Activated CD4-positive, alpha-beta memory T cell treated with anti-CD3 and anti-CD28 coated beads, Interleukin-2, amount 10 ng/mL, durations not matched to agents 7 days and 5 days (primary cell): ENCODE results near the gene TMIE. TPM values are rescaled to one million over a fixed set of nuclear protein-coding genes. Genes with fewer than 3 reads are reported as not detected.

ENCODE experiments used
- CTCF ChIA-PET: fragments of 350-600 bp; sonication (Branson Sonifier 250); formaldehyde crosslinking; loops from one replicate; lab custom pipeline; 2021; ENCODE audit warnings: antibody characterized with exemption, inconsistent platforms; lab: Charles Lee
- POLR2A ChIA-PET: fragments of 350-600 bp; sonication (Branson Sonifier 250); formaldehyde crosslinking; loops from one replicate; lab custom pipeline; 2021; ENCODE audit warnings: antibody characterized with exemption; lab: Charles Lee
- DNase-seq: peaks from one replicate; pipeline ENCODE4 v3.0.0-alpha.2; 2020
- H3K27ac Mint-ChIP-seq: one replicate; pipeline ENCODE4 v1.8.0; 2021; ENCODE audit warnings: mild to moderate bottlenecking, mixed read lengths
- H3K27me3 Mint-ChIP-seq: one replicate; pipeline ENCODE4 v1.8.0; 2021; ENCODE audit warnings: mixed read lengths
- H3K36me3 Mint-ChIP-seq: one replicate; pipeline ENCODE4 v1.8.0; 2021; ENCODE audit warnings: low read depth, mixed read lengths
- H3K4me1 Mint-ChIP-seq: one replicate; pipeline ENCODE4 v1.8.0; 2021; ENCODE audit warnings: mixed read lengths
- H3K4me3 Mint-ChIP-seq: one replicate; pipeline ENCODE4 v1.8.0; 2021; ENCODE audit warnings: mild to moderate bottlenecking, mixed read lengths
- H3K9me3 Mint-ChIP-seq: one replicate; pipeline ENCODE4 v1.8.0; 2021; ENCODE audit warnings: mixed read lengths
- total RNA-seq, 2 experiments: library from RNA; stranded (reverse); gene quantifications; one replicate each; pipeline ENCODE4 v1.2.3, GENCODE V29; 2021

The TMIE gene
- total RNA-seq, 2 experiments from 2014 or later: 0.20 to 0.63 TPM

DNA sequence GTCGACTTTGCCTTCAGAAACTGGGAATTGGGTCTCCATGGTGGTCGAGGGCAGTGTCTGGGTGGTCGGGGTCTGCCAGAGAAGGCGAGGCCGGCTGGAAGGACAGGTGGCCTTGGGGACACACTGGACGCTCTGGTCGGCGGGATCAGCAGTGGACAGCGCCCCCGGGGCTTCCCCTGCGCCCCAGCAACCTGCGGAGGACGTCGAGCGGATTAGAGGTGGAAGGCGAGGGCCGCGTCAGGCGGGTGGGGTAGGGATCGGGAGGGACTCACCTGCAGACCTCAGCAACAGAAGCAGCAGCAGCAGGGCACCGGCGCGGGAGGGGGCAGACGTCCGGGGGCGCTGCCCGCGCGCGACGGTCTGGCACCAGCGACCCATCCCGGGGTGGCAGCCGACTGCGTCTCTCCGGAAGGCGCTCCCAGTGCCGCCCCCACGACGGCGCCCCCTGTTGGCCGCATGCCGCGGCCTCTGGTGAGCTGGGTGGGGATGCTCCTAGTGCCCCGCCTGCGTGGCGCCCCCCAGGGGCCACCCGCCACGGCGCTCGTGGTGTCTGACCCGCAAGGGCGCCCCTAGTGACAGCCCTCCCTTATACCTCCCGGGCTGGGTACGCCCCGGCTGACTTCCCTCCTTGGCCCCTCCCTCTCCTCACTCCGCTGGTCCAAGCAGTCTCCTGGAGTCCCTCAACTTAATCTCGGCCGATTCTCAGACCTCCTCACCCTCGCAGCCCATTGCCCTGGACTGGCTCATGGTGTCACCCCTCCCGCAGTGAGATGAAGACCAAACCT is 16.4 kb downstream of the TMIE start, which contains the start of gene PRSS50:
Gene PRSS50, minus strand, starts transcription at position 423 of the 785 bp plus-strand sequence. Its CDS starts 45 bp downstream, at position 378.
- CTCF ChIA-PET: no interaction called here
- H3K9me3 Mint-ChIP-seq: peaks cover 4% of the 10 kb centered on the region
- peaks cover 10% of the 10 kb centered on the region for H3K27me3 Mint-ChIP-seq
- no peaks in the 10 kb centered on the region for H3K36me3 Mint-ChIP-seq
- peak; percentile 24 for DNase-seq
- no peak within 1 kb of the TSS for H3K4me3 Mint-ChIP-seq
- POLR2A ChIA-PET: no interaction called here
- H3K27ac Mint-ChIP-seq: no peak within 1 kb of the TSS
- no peaks in the 10 kb centered on the region for H3K4me1 Mint-ChIP-seq

DNA sequence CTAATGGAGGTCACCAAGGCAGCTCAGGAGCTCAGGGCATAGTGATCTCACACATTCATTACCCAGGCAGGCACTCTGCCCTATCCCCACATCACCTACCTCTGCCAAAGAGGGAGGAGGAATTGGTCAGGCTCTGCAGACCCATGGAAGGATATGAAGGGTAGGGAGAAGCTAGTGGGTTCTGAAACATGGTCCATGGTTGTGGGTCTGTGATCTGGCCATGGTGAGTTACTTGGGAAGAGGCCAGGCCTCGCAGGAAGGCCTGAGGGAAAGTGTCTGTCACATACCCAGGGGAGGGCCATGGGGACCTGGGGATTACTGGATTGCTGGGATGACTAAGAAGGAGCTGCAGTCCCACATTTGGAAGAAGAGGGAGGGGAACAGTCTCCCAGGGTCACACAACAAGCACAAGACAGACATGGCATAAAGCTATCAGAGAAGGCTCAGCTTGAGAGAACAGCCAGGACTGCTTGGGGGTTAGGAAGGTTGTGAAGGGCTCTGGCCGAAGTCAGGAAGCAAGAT is 17.9 kb downstream of the TMIE start:
- ChIA-PET CTCF (interaction anchor here (1.6 kb wide), 1 partner anchor 148 kb away, joined by 5 read pairs; no protein-coding TSS in a partner anchor), POLR2A (interaction anchor here (0.6 kb wide), 1 partner anchor 77 kb away, joined by 5 read pairs; no protein-coding TSS in a partner anchor)
- Mint-ChIP-seq H3K9me3 (peaks cover 4% of the 10 kb centered on the region), H3K4me3 (no peak overlapping the region), H3K36me3 (no peaks in the 10 kb centered on the region), H3K27me3 (peaks cover 10% of the 10 kb centered on the region), H3K4me1 (peaks cover 3% of the 10 kb centered on the region), H3K27ac (no peak overlapping the region)
- DNase-seq: peak; percentile 12

DNA sequence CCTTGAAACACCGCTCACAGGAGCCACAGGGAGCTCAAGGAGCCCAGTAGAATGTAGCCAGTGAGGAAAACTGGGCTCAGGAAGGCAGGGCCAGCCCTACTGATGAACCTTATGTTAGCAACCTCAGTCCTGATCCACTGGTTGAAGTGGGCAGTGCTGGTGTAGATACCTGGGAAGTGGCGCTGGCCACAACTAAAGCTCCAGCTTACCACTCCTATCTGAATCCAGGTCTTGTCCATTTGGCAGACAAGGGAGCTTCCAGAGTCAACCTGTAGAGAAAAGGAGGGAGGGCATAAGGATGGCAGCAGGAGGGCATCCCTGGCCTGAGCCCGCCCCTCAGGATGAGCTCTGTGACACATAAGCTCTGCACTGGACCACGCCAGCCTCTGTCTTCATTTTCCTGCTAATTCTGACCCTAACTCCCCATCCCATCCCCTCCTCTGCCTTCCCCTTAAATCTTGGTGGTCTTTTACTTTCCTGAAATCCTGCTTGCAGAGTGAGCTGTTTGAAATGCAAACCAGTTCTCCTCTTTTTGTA is 18.6 kb downstream of the TMIE start:
- CTCF ChIA-PET: interaction anchor here (1.6 kb wide), 3 partner anchors 11 to 147 kb away, joined by 4 to 5 read pairs (median 5); no protein-coding TSS in a partner anchor
- no peak for DNase-seq
- no peak overlapping the region for H3K4me3 Mint-ChIP-seq
- peaks cover 10% of the 10 kb centered on the region for H3K27me3 Mint-ChIP-seq
- H3K9me3 Mint-ChIP-seq: peaks cover 4% of the 10 kb centered on the region
- peaks cover 8% of the 10 kb centered on the region for H3K4me1 Mint-ChIP-seq
- no peak overlapping the region for H3K27ac Mint-ChIP-seq
- POLR2A ChIA-PET: no interaction called here
- H3K36me3 Mint-ChIP-seq: no peaks in the 10 kb centered on the region

DNA sequence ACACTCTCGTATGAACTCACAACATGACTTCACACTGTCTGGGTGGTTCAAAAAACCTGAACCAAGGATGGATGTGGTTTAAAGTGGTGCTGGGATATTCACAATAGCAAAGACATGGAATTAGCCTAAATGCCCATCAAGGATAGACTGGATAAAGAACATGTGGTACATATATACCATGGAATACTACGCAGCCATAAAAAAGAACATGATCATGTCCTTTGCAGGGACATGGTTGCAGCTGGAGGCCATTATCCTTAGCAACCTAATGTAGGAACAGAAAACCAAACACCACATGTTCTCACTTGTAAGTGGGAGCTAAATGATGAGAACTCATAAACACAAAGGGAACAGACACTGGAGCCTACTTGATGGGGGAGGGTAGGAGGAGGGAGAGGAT is 19.8 kb downstream of the TMIE start:
- ChIA-PET CTCF (interaction anchor here (1.6 kb wide), 2 partner anchors 13 to 26 kb away, joined by 4 to 5 read pairs; no protein-coding TSS in a partner anchor), POLR2A (no interaction called here)
- Mint-ChIP-seq H3K4me1 (peaks cover 10% of the 10 kb centered on the region), H3K9me3 (peaks cover 4% of the 10 kb centered on the region), H3K4me3 (no peak overlapping the region), H3K27me3 (peaks cover 13% of the 10 kb centered on the region), H3K36me3 (no peaks in the 10 kb centered on the region), H3K27ac (no peak overlapping the region)
- no peak for DNase-seq

DNA sequence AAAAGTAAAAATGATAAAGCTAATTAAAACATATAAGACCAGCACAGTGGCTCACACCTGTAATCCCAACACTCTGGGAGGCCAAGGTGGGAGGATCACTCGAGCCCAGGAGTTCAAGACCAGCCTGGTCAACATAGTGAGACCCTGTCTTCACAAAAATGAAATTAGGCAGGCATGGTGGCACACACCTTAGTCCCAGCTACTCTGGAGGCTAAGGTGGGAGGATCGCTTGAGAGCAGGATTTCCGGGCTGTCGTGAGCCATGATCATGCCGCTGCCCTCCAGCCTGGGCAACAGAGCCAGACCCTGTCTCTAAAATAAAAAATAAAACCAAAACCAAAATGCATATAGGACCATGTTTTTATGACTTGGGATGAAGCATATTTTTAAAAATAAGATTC is 21.3 kb downstream of the TMIE start:
- Mint-ChIP-seq H3K27ac (no peak overlapping the region), H3K27me3 (peaks cover 13% of the 10 kb centered on the region), H3K36me3 (no peaks in the 10 kb centered on the region), H3K4me1 (peaks cover 10% of the 10 kb centered on the region), H3K9me3 (peaks cover 4% of the 10 kb centered on the region), H3K4me3 (no peak overlapping the region)
- ChIA-PET POLR2A (no interaction called here), CTCF (no interaction called here)
- DNase-seq: no peak

- Mint-ChIP-seq H3K4me3 (no peak overlapping the region), H3K9me3 (peaks cover 4% of the 10 kb centered on the region), H3K4me1 (peaks cover 10% of the 10 kb centered on the region), H3K27ac (peak overlapping the region; percentile 34), H3K27me3 (peaks cover 15% of the 10 kb centered on the region), H3K36me3 (no peaks in the 10 kb centered on the region)
- DNase-seq: no peak
- ChIA-PET CTCF (no interaction called here), POLR2A (no interaction called here)
Measured at GRCh38 chr3:46724424-46724823, 23.2 kb downstream of the TMIE start.

DNA sequence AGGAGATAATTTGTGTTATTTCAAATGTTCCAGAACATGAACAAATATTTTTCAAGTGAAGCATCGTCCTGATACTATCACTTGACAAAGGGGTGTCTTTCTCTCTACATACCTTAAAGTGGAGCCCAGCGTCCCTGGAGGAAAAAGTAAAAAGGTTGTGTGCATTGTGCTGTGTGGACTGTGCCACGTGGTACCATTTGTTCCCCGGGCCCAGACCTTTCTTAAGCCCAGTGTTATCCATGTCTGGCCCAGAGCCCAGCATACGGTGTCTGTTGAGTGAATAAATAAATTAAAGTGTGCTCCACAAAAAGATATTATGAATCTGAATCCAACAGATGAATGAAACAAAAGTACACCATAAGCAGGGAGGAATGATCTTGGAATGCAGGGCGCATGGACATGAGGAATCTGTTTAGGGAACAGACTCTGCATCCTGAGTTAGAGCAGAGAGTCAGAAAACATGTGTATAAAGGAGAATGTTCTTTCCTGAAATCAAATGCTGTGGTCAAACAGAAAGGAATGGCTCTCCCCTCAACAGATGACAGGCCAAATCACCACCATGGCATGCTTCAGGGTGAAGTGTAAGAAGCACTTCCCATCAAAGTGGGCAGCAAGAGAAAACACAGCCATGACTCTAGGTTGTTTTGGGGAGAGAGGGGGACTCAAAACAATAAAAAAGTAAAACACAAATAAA is 24.6 kb downstream of the TMIE start:
- H3K27ac Mint-ChIP-seq: no peak overlapping the region
- POLR2A ChIA-PET: no interaction called here
- peaks cover 10% of the 10 kb centered on the region for H3K4me1 Mint-ChIP-seq
- H3K4me3 Mint-ChIP-seq: no peak overlapping the region
- CTCF ChIA-PET: no interaction called here
- peak; percentile 7 for DNase-seq
- peaks cover 17% of the 10 kb centered on the region for H3K27me3 Mint-ChIP-seq
- H3K9me3 Mint-ChIP-seq: peaks cover 4% of the 10 kb centered on the region
- no peaks in the 10 kb centered on the region for H3K36me3 Mint-ChIP-seq

GRCh38 chr3:46729038-46729437 is 27.8 kb downstream of the TMIE start:
- CTCF ChIA-PET: no interaction called here
- POLR2A ChIA-PET: no interaction called here
- no peaks in the 10 kb centered on the region for H3K36me3 Mint-ChIP-seq
- no peak overlapping the region for H3K4me3 Mint-ChIP-seq
- peaks cover 8% of the 10 kb centered on the region for H3K4me1 Mint-ChIP-seq
- no peaks in the 10 kb centered on the region for H3K9me3 Mint-ChIP-seq
- peaks cover 20% of the 10 kb centered on the region for H3K27me3 Mint-ChIP-seq
- no peak for DNase-seq
- no peak overlapping the region for H3K27ac Mint-ChIP-seq

GRCh38 chr3:46730819-46731218 is 29.6 kb downstream of the TMIE start:
- Mint-ChIP-seq H3K27ac (no peak overlapping the region), H3K27me3 (peaks cover 19% of the 10 kb centered on the region), H3K4me3 (no peak overlapping the region), H3K9me3 (no peaks in the 10 kb centered on the region), H3K36me3 (no peaks in the 10 kb centered on the region), H3K4me1 (no peaks in the 10 kb centered on the region)
- no peak for DNase-seq
- ChIA-PET POLR2A (no interaction called here), CTCF (no interaction called here)

GRCh38 chr3:46731795-46732194 is 30.6 kb downstream of the TMIE start:
- Mint-ChIP-seq H3K4me3 (no peak overlapping the region), H3K27me3 (peaks cover 18% of the 10 kb centered on the region), H3K9me3 (no peaks in the 10 kb centered on the region), H3K36me3 (no peaks in the 10 kb centered on the region), H3K27ac (no peak overlapping the region), H3K4me1 (no peaks in the 10 kb centered on the region)
- POLR2A ChIA-PET: no interaction called here
- CTCF ChIA-PET: no interaction called here
- DNase-seq: peak; percentile 6

DNA sequence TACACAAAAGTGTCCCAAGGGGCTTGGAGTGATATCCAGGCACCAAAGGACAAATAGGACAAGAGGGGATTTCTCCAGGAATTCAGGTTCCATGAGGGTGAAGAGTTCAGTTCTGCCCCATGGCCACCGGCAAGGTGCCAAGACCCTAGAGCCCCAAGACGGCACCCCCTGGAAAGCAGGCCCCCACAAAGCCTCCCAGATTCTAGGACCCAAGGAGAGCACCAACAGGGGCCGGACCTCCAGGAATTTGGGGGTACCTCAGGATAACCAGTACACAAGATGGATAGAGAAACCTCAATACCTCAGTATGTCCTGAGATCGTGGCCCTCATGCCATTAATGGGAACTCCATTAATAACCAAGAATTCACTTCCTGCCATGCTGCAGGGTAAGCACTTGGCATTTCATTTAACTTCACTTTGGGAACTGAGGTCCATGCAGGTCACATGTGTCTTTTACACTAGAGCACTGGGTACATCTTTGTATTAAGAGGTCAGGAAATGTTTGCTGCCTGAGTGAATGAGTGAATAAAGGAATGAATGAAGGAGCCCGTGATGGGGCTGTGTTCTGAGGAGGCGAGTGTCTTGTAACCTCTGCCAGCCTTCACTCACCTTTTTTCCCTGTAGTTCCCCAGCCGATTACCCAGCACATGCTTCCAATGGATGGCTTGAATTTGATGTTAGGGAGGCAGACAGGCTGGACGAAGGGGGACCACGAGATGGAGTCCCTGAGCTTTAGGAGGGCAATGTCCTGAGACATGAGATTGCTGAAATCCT is 32.0 kb downstream of the TMIE start:
- peak; percentile 5 for DNase-seq
- H3K27ac Mint-ChIP-seq: no peak overlapping the region
- peaks cover 18% of the 10 kb centered on the region for H3K27me3 Mint-ChIP-seq
- H3K9me3 Mint-ChIP-seq: no peaks in the 10 kb centered on the region
- POLR2A ChIA-PET: no interaction called here
- no peak overlapping the region for H3K4me3 Mint-ChIP-seq
- H3K4me1 Mint-ChIP-seq: no peaks in the 10 kb centered on the region
- CTCF ChIA-PET: no interaction called here
- no peaks in the 10 kb centered on the region for H3K36me3 Mint-ChIP-seq

DNA sequence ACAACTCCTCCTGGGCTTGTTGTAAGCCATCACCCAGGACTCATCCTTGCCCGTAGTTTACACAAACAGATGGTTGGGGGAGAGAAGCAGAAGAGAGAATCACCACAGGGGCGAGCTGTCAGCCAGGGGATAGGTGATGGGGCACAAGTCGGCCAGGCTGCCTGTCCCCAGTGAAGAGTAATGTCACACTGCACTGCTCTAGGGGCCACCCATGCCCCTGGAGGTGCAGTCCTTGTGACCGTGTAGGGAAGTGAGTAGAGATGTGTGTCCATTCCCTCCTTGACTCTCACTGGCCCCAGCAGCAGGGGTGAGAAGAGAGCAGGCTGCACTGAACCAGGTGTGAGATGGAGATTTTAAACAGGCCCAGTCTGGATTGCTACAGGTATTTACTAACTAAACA is 33.6 kb downstream of the TMIE start:
- no peaks in the 10 kb centered on the region for H3K4me1 Mint-ChIP-seq
- ChIA-PET POLR2A (no interaction called here), CTCF (interaction anchor here (0.8 kb wide), 1 partner anchor 9 kb away, joined by 3 read pairs; no protein-coding TSS in a partner anchor)
- H3K9me3 Mint-ChIP-seq: no peaks in the 10 kb centered on the region
- no peaks in the 10 kb centered on the region for H3K36me3 Mint-ChIP-seq
- H3K27me3 Mint-ChIP-seq: peaks cover 12% of the 10 kb centered on the region
- no peak overlapping the region for H3K27ac Mint-ChIP-seq
- no peak overlapping the region for H3K4me3 Mint-ChIP-seq
- no peak for DNase-seq
